PC-3 (cell line): Measurements from ENCODE around the gene BCCIP.

ENCODE experiments used
- EZH2phosphoT487 ChIP-seq: fragments of 300-600 bp; sonication (generic); IDR thresholded peaks from 2 replicates; pipeline ENCODE4 v1.6.1; 2018; ENCODE audit warnings: mild to moderate bottlenecking, antibody characterized with exemption, low read length, borderline replicate concordance
- TF ChIP-seq, protein P1 (sequence below): fragments of 300-600 bp; sonication (generic); conservative IDR thresholded peaks from 2 replicates; pipeline ENCODE4 v1.5.1; 2017; ENCODE audit warnings: antibody characterized with exemption, low read depth, mild to moderate bottlenecking, low read length

DNA sequence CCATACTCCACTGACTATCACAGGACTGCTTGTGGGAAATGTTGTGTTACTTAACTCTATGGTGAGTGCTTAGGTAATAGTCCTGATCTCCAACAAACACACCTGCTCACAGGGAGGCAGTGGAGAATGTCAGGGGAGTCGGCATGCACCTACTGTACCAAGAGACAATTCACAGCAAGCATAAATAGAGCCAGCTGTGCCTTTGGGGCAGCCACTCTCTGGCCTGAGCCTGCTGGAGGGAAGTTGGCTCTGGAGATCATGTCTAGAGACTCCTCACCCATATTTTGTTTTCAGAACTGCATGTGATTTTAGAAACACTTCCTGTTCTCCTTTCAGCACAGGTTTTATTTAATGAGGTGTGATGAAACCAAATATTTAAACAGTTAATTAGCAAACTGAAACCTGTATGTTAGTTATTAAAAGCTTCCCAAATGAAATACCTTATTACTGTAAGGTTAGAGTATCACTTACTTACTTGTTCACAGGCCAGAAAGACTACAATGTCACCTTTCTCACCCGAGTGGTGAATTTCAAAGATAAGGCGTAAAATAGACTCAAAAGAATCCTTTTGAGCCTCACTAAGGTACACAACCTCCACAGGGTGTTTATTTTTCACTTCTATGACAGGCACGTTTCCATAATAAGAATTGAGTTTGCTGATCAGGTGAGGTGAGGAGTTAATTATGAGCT lies 35.9 kb downstream of the BCCIP start:
- TF ChIP-seq, protein P1, sequence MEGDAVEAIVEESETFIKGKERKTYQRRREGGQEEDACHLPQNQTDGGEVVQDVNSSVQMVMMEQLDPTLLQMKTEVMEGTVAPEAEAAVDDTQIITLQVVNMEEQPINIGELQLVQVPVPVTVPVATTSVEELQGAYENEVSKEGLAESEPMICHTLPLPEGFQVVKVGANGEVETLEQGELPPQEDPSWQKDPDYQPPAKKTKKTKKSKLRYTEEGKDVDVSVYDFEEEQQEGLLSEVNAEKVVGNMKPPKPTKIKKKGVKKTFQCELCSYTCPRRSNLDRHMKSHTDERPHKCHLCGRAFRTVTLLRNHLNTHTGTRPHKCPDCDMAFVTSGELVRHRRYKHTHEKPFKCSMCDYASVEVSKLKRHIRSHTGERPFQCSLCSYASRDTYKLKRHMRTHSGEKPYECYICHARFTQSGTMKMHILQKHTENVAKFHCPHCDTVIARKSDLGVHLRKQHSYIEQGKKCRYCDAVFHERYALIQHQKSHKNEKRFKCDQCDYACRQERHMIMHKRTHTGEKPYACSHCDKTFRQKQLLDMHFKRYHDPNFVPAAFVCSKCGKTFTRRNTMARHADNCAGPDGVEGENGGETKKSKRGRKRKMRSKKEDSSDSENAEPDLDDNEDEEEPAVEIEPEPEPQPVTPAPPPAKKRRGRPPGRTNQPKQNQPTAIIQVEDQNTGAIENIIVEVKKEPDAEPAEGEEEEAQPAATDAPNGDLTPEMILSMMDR = no peak
- TF ChIP-seq EZH2phosphoT487 = no peak
